Stomach (tissue), 9 donors: ENCODE measurements around the gene ADD2. TPM values are rescaled to one million over a fixed set of nuclear protein-coding genes. Genes with fewer than 3 reads are reported as not detected.

Experiments used
- DNase-seq, 2 donors: peaks; one replicate each; pipeline versions ENCODE4 v3.0.0 to v3.0.0-alpha.2; 2013 to 2019
- H3K27ac ChIP-seq, 5 donors: fragments of 200-600 bp in 4 of 5; sonication (generic) in 4 of 5; one replicate each; pipeline ENCODE4 v1.5.1; 2013 to 2019; ENCODE audit warnings: mild to moderate bottlenecking in 1 of 5, moderate library complexity in 1 of 5
- H3K27me3 ChIP-seq, 3 donors: fragments of 200-600 bp; sonication (generic); one replicate each; pipeline ENCODE4 v1.5.1; 2017 to 2019; ENCODE audit warnings: mixed run types in 1 of 3
- H3K36me3 ChIP-seq, 4 donors: fragments of 200-600 bp; sonication (generic); 1 replicate in 3 of 4; 2 replicates in 1 of 4; pipeline ENCODE4 v1.5.1; 2016 to 2019
- H3K4me1 ChIP-seq, 4 donors: fragments of 200-600 bp; sonication (generic); one replicate each; pipeline ENCODE4 v1.5.1; 2016 to 2019
- H3K4me3 ChIP-seq, 4 donors: fragments of 200-600 bp; sonication (generic) in 3 of 4; one replicate each; pipeline ENCODE4 v1.5.1; 2016 to 2019; ENCODE audit warnings: mild to moderate bottlenecking in 1 of 4
- H3K9me3 ChIP-seq, 4 donors: fragments of 200-600 bp; sonication (generic); one replicate each; pipeline ENCODE4 v1.5.1; 2016 to 2019
- CTCF ChIP-seq, 7 experiments: fragments of 450-650 bp in 4 of 7; fragments of 200-600 bp in 3 of 7; sonication (generic) in 3 of 7; IDR thresholded peaks; one replicate each; pipeline ENCODE4 v1.5.1; 2016 to 2019; ENCODE audit warnings: antibody characterized with exemption in 7 of 7, control low read depth in 2 of 7, mild to moderate bottlenecking in 1 of 7
- EP300 ChIP-seq: sonication (generic); formaldehyde crosslinking; IDR thresholded peaks from one replicate; pipeline ENCODE4 v1.6.1; 2017; ENCODE audit warnings: antibody characterized with exemption
- POLR2A ChIP-seq, 4 donors: fragments of 450-650 bp; IDR thresholded peaks; one replicate each; pipeline ENCODE4 v1.6.1; 2016; ENCODE audit warnings: antibody characterized with exemption in 4 of 4, control low read depth in 2 of 4, mild to moderate bottlenecking in 1 of 4, moderate library complexity in 1 of 4
- POLR2AphosphoS5 ChIP-seq, 3 donors: sonication (generic); formaldehyde crosslinking; IDR thresholded peaks; one replicate each; pipeline ENCODE4 v1.6.1; 2016; ENCODE audit warnings: antibody characterized with exemption in 3 of 3
- WGBS, 5 donors: extraction: QIAGEN DNeasy Blood & Tissue Kit in 3 of 5; methylation state at CpG; one replicate each; pipeline versions ENCODE4 v1.1.5 to v1.1.7; 2013 to 2018; 5-methylcytosine and 5-hydroxymethylcytosine counted together
- intact Hi-C: fragments of 100-400 bp; cut with DNase I; formaldehyde crosslinking; loops from one replicate; pipeline ENCODE4 v1.15.1; 2023; ENCODE audit warnings: low total_unique reads
- polyA plus RNA-seq, 3 donors: library from polyadenylated mRNA; stranded (reverse); fragments of 200-250 nt; gene quantifications; one replicate each; pipeline ENCODE4 v1.2.3, GENCODE V29; 2013
- total RNA-seq, 5 donors: library from RNA; depleted of rRNA; stranded (reverse); fragments of >200 nt; gene quantifications; one replicate each; pipeline versions ENCODE4 v1.1.0 to v1.2.3, GENCODE V29; 2014 to 2016
- donor health status: healthy with polysubstance abuse.
- donor health status: Bipolar disorder and iron deficiency.
- donor health status: healthy.

The ADD2 gene
- total and polyA plus RNA-seq, 8 donors = 0.12 to 5.5 (median 1.5) TPM; not detected in 2

- no peak for DNase-seq
Measured at GRCh38 chr2:70664525-70664924, 103.5 kb downstream of the ADD2 start.

GRCh38 chr2:70663411-70663810 lies 104.6 kb downstream of the ADD2 start:
- Histone ChIP-seq H3K27ac (no peak overlapping the region), H3K4me1 (no peaks in the 10 kb centered on the region), H3K9me3 (no peaks in the 10 kb centered on the region), H3K27me3 (no peaks in the 10 kb centered on the region), H3K36me3 (no peaks in the 10 kb centered on the region), H3K4me3 (no peak overlapping the region)
- DNase-seq = no peak
- intact Hi-C loops = no loop called here
- no peak for TF ChIP-seq POLR2AphosphoS5 (IDR thresholded peaks at IDR 0.05)
- TF ChIP-seq CTCF (IDR thresholded peaks at IDR 0.05) = no peak
- TF ChIP-seq EP300 = no peak
- TF ChIP-seq POLR2A (IDR thresholded peaks at IDR 0.05) = no peak
- 83 to 89% (median 89%) methylated on average over 10 of the region's 10 CpGs for WGBS, 5 donors

More at GRCh38 chr2:70664525-70664924, 103.5 kb downstream of the ADD2 start:
- WGBS, 5 donors = 45 to 70% (median 62%) methylated on average over 7 of the region's 7 CpGs
- TF ChIP-seq EP300 (no peak), POLR2A (IDR thresholded peaks at IDR 0.05) (no peak), CTCF (IDR thresholded peaks at IDR 0.05) (no peak), POLR2AphosphoS5 (IDR thresholded peaks at IDR 0.05) (no peak)
- Histone ChIP-seq H3K4me3 (no peak overlapping the region), H3K27ac (no peak overlapping the region), H3K9me3 (no peaks in the 10 kb centered on the region), H3K36me3 (no peaks in the 10 kb centered on the region), H3K27me3 (no peaks in the 10 kb centered on the region), H3K4me1 (no peaks in the 10 kb centered on the region)
- intact Hi-C loops = no loop called here

GRCh38 chr2:70659551-70659950 lies 108.4 kb downstream of the ADD2 start:
- TF ChIP-seq POLR2AphosphoS5 (IDR thresholded peaks at IDR 0.05) (no peak), CTCF (IDR thresholded peaks at IDR 0.05) (no peak), EP300 (no peak), POLR2A (IDR thresholded peaks at IDR 0.05) (no peak)
- WGBS, 5 donors = 84 to 92% (median 86%) methylated on average over 5 of the region's 5 CpGs
- intact Hi-C loops = no loop called here
- H3K36me3 ChIP-seq = no peaks in the 10 kb centered on the region
- no peaks in the 10 kb centered on the region for H3K9me3 ChIP-seq
- H3K4me1 ChIP-seq = no peaks in the 10 kb centered on the region
- peaks cover 0 to 37% (median 7%) of the 10 kb centered on the region in 3 donors for H3K27me3 ChIP-seq
- no peak for DNase-seq
- H3K27ac ChIP-seq = no peak overlapping the region
- no peak overlapping the region for H3K4me3 ChIP-seq

- Histone ChIP-seq H3K36me3 (no peaks in the 10 kb centered on the region), H3K4me3 (no peak overlapping the region), H3K27ac (no peak overlapping the region), H3K4me1 (no peaks in the 10 kb centered on the region), H3K9me3 (no peaks in the 10 kb centered on the region), H3K27me3 (peaks cover 0 to 48% (median 16%) of the 10 kb centered on the region in 3 donors)
- intact Hi-C loops = no loop called here
- TF ChIP-seq POLR2AphosphoS5 (IDR thresholded peaks at IDR 0.05) = no peak
- TF ChIP-seq EP300 = no peak
- TF ChIP-seq CTCF (IDR thresholded peaks at IDR 0.05) = no peak
- TF ChIP-seq POLR2A (IDR thresholded peaks at IDR 0.05) = no peak
- 48 to 55% (median 51%) methylated on average over 2 of the region's 2 CpGs for WGBS, 5 donors
- no peak for DNase-seq
Measured at GRCh38 chr2:70658476-70658875, 109.5 kb downstream of the ADD2 start.
